Measurements from ENCODE around the gene BTBD7. TPM values are rescaled to one million over a fixed set of nuclear protein-coding genes. Genes with fewer than 3 reads are reported as not detected.

The BTBD7 gene
- total RNA-seq, 1 experiment from 2014 or later = 30.8 TPM

GRCh38 chr14:93317210-93317874, 15.5 kb downstream of the BTBD7 start:
- Histone ChIP-seq H3K9me2 (ENCODE audit: insufficient read depth) (no peaks in the 10 kb centered on the region), H4K20me1 (ENCODE audit: insufficient read depth) (no peaks in the 10 kb centered on the region; the same call in 1 of the 2 replicates), H3K9me3 (ENCODE audit: control insufficient read depth in 1 of 2, insufficient read depth in 1 of 2, low read depth in 1 of 2, low read length in 2 of 2) (no peaks in the 10 kb centered on the region), H3K4me2 (ENCODE audit: low read length) (no peak overlapping the region), H3K36me3 (ENCODE audit: control insufficient read depth in 1 of 2, insufficient read depth in 2 of 2, low read length in 2 of 2) (no peaks in the 10 kb centered on the region), H3K9ac (ENCODE audit: low read length) (no peak overlapping the region), H3K27me3 (ENCODE audit: insufficient read depth, low read length) (no peaks in the 10 kb centered on the region), H3K4me3 (replicated peaks in 1 of 2; ENCODE audit: low read depth in 1 of 2, low read length in 2 of 2) (no peak overlapping the region), H2AFZ (ENCODE audit: low read depth, low read length, poor library complexity, severe bottlenecking) (no peak overlapping the region), H3K4me1 (ENCODE audit: control insufficient read depth in 1 of 2, insufficient read depth in 2 of 2, low read length in 2 of 2) (peaks cover 0 to 12% of the 10 kb centered on the region in 2 experiments; a peak in 2 of 4 replicates), H3K79me2 (ENCODE audit: insufficient read depth, low read length) (peaks cover 93% of the 10 kb centered on the region), H3K27ac (ENCODE audit: low read depth, low read length) (no peak overlapping the region)
- TF ChIP-seq POLR2AphosphoS5 (IDR thresholded peaks at IDR 0.05; ENCODE audit: low read depth, low read length) (no peak), CBX3 (IDR thresholded peaks at IDR 0.05; ENCODE audit: low read depth) (no peak), EZH2 (IDR thresholded peaks at IDR 0.05) (no peak), SRF (IDR thresholded peaks at IDR 0.05; ENCODE audit: low read depth) (no peak), YY1 (IDR thresholded peaks at IDR 0.05; ENCODE audit: extremely low read depth, insufficient replicate concordance, low read depth, low read length) (no peak), SIN3A (IDR thresholded peaks at IDR 0.05; ENCODE audit: low read depth) (no peak), MAX (IDR thresholded peaks at IDR 0.05) (no peak), ELF1 (IDR thresholded peaks at IDR 0.05; ENCODE audit: borderline replicate concordance, low read depth) (no peak)
- TF ChIP-seq, protein P1, sequence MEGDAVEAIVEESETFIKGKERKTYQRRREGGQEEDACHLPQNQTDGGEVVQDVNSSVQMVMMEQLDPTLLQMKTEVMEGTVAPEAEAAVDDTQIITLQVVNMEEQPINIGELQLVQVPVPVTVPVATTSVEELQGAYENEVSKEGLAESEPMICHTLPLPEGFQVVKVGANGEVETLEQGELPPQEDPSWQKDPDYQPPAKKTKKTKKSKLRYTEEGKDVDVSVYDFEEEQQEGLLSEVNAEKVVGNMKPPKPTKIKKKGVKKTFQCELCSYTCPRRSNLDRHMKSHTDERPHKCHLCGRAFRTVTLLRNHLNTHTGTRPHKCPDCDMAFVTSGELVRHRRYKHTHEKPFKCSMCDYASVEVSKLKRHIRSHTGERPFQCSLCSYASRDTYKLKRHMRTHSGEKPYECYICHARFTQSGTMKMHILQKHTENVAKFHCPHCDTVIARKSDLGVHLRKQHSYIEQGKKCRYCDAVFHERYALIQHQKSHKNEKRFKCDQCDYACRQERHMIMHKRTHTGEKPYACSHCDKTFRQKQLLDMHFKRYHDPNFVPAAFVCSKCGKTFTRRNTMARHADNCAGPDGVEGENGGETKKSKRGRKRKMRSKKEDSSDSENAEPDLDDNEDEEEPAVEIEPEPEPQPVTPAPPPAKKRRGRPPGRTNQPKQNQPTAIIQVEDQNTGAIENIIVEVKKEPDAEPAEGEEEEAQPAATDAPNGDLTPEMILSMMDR (IDR thresholded peaks at IDR 0.05 in 2 of 3, conservative IDR thresholded peaks at IDR 0.05 in 1 of 3; ENCODE audit: borderline replicate concordance in 1 of 3, insufficient read depth in 1 of 3, low read depth in 2 of 3, low read length in 2 of 3) = no peak
- TF ChIP-seq, protein P2, sequence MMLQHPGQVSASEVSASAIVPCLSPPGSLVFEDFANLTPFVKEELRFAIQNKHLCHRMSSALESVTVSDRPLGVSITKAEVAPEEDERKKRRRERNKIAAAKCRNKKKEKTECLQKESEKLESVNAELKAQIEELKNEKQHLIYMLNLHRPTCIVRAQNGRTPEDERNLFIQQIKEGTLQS (IDR thresholded peaks at IDR 0.05) = no peak
- ChIA-PET POLR2A (interaction anchor here (0.9 kb wide), 1 partner anchor 15 kb away, joined by 3 read pairs; no protein-coding TSS in a partner anchor), CTCF (no interaction called here), RAD21 (ENCODE audit: low non-redundant PET in 1 of 2, low total read pairs in 2 of 2, uncharacterized antibody in 2 of 2, unreplicated experiment in 2 of 2) (no interaction called here)
- ATAC-seq (no peak), DNase-seq (ENCODE audit: low read depth, low spot score) (no peak)
- BruUV-seq (replicated peaks) = no TSS peak
- intact Hi-C loops (cut with micrococcal nuclease) = no loop called here
